HL-60 (cell line): ENCODE measurements around the gene KIR2DL4.
"Not testable (repeated sequence)": the region's sequence is repeated elsewhere in the genome, so short reads cannot be mapped to it uniquely, and the experiment has no call there.

Experiments
- CTCF ChIP-seq: IDR thresholded peaks from one replicate; pipeline ENCODE4 v1.5.1; 2011; ENCODE audit warnings: low read length, control low read depth, inconsistent platforms; ENCODE audit not compliant: insufficient read depth
- REST ChIP-seq: IDR thresholded peaks from 2 replicates; pipeline ENCODE4 v1.6.1; 2012; ENCODE audit warnings: low read depth; ENCODE audit not compliant: insufficient replicate concordance
- SPI1 ChIP-seq: IDR thresholded peaks from 2 replicates; pipeline ENCODE4 v1.6.1; 2012; ENCODE audit warnings: low read depth, mild to moderate bottlenecking, borderline replicate concordance

- TF ChIP-seq SPI1, CTCF, REST: not testable (repeated sequence)
These were observed 47.0 kb upstream of the KIR2DL4 start for GRCh38 chr19:54756204-54757110.
